Measurements from ENCODE around the gene NUF2. TPM values are rescaled to one million over a fixed set of nuclear protein-coding genes. Genes with fewer than 3 reads are reported as not detected.
A peak's percentile ranks its signal among the peaks of the same experiment; 100 is the strongest.

NUF2 gene
- total RNA-seq, 1 donor = 15.5 TPM

- TF ChIP-seq CTCF (IDR thresholded peaks at IDR 0.05; ENCODE audit: insufficient read depth, low read depth, low read length) = no peak
- peak; percentile 49 for DNase-seq (ENCODE audit: low read depth)
- no peak overlapping the region for H3K4me3 ChIP-seq (ENCODE audit: low read depth, low read length)
Observed at GRCh38 chr1:163295949-163296348, 25.8 kb upstream of the NUF2 start.

- peak; percentile 68 for DNase-seq (ENCODE audit: low read depth)
- no peak for TF ChIP-seq CTCF (IDR thresholded peaks at IDR 0.05; ENCODE audit: insufficient read depth, low read depth, low read length)
- no peak overlapping the region for H3K4me3 ChIP-seq (ENCODE audit: low read depth, low read length)
Observed at GRCh38 chr1:163296504-163297263, 25.1 kb upstream of the NUF2 start.

- TF ChIP-seq CTCF (IDR thresholded peaks at IDR 0.05; ENCODE audit: insufficient read depth, low read depth, low read length) = no peak
- H3K4me3 ChIP-seq (ENCODE audit: low read depth, low read length) = no peak overlapping the region
Observed at GRCh38 chr1:163298365-163298764, 23.4 kb upstream of the NUF2 start.

GRCh38 chr1:163300568-163300967 is 21.2 kb upstream of the NUF2 start:
- DNase-seq (ENCODE audit: low read depth) = no peak
- H3K4me3 ChIP-seq (ENCODE audit: low read depth, low read length) = no peak overlapping the region
- no peak for TF ChIP-seq CTCF (IDR thresholded peaks at IDR 0.05; ENCODE audit: insufficient read depth, low read depth, low read length)

More at GRCh38 chr1:163298365-163298764, 23.4 kb upstream of the NUF2 start:
- DNase-seq (ENCODE audit: low read depth) = no peak

GRCh38 chr1:163303561-163303960 is 18.2 kb upstream of the NUF2 start:
- H3K4me3 ChIP-seq (ENCODE audit: low read depth, low read length) = no peak overlapping the region
- TF ChIP-seq CTCF (IDR thresholded peaks at IDR 0.05; ENCODE audit: insufficient read depth, low read depth, low read length) = no peak
- no peak for DNase-seq (ENCODE audit: low read depth)

- no peak for TF ChIP-seq CTCF (IDR thresholded peaks at IDR 0.05; ENCODE audit: insufficient read depth, low read depth, low read length)
- no peak overlapping the region for H3K4me3 ChIP-seq (ENCODE audit: low read depth, low read length)
- DNase-seq (ENCODE audit: low read depth) = no peak
Observed at GRCh38 chr1:163305441-163305840, 16.3 kb upstream of the NUF2 start.

All from fibroblast of villous mesenchyme (primary cell).